Testis (tissue), 2 donors: Measurements from ENCODE around the gene ATP2C1.

Source experiments
- POLR2A ChIP-seq: fragments of 450-650 bp; IDR thresholded peaks from one replicate; pipeline ENCODE4 v1.6.1; 2017; ENCODE audit warnings: antibody characterized with exemption, mild to moderate bottlenecking, moderate library complexity
- TF ChIP-seq, protein P1 (sequence below), 3 experiments: fragments of 450-650 bp in 2 of 3; fragments of 200-600 bp in 1 of 3; sonication (generic) in 1 of 3; IDR thresholded peaks; one replicate each; pipeline ENCODE4 v1.5.1; 2016 to 2019; ENCODE audit warnings: antibody characterized with exemption in 3 of 3, mild to moderate bottlenecking in 2 of 3, moderate library complexity in 1 of 3

DNA sequence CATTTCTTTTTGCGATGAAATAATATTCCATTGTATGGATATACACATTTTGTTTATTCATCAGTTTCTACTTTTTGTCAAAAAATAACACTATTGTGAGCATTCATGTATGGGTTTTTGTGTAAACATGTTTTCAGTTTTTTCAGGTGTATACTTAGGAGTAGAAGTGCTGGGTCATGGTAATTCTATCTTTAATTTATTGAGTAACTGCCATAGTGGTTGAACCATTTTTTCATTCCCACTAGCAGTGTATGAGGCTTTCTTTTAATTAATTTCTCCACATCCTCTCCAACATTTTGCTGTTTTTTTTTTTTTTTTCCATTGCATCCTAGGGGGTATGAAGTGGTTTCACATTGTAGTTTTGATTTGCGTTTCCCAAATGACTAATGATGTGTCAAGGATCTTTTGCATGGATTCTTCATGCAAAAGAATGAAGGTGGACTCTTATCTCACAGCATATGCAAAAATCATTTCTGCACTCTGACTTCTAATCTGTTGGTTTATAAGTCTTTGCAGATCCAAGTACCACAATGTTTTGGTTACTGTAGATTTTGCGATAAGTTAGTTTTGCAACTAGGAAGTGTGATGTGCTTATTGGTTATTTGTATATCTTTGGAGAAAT is 12.6 kb downstream of the ATP2C1 start:
- TF ChIP-seq, protein P1, sequence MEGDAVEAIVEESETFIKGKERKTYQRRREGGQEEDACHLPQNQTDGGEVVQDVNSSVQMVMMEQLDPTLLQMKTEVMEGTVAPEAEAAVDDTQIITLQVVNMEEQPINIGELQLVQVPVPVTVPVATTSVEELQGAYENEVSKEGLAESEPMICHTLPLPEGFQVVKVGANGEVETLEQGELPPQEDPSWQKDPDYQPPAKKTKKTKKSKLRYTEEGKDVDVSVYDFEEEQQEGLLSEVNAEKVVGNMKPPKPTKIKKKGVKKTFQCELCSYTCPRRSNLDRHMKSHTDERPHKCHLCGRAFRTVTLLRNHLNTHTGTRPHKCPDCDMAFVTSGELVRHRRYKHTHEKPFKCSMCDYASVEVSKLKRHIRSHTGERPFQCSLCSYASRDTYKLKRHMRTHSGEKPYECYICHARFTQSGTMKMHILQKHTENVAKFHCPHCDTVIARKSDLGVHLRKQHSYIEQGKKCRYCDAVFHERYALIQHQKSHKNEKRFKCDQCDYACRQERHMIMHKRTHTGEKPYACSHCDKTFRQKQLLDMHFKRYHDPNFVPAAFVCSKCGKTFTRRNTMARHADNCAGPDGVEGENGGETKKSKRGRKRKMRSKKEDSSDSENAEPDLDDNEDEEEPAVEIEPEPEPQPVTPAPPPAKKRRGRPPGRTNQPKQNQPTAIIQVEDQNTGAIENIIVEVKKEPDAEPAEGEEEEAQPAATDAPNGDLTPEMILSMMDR (IDR thresholded peaks at IDR 0.05) = no peak
- TF ChIP-seq POLR2A = no peak
